H1 (cell line): ENCODE results near the gene ICE1. TPM values are rescaled to one million over a fixed set of nuclear protein-coding genes. Genes with fewer than 3 reads are reported as not detected.

Source experiments
- CBX8 ChIP-seq: fragments of 300-800, 300-1000 bp; sonication (generic); IDR thresholded peaks from 2 replicates; pipeline ENCODE4 v1.7.1; 2016; ENCODE audit warnings: low read depth, low read length, borderline replicate concordance
- CREB1 ChIP-seq: IDR thresholded peaks from 2 replicates; pipeline ENCODE4 v1.6.1; 2012; ENCODE audit warnings: inconsistent platforms
- CTBP2 ChIP-seq: IDR thresholded peaks from 2 replicates; pipeline ENCODE4 v1.7.0; 2011; ENCODE audit warnings: borderline replicate concordance, mild to moderate bottlenecking, moderate library complexity, mixed read lengths, low read length; ENCODE audit not compliant: insufficient read depth, insufficient read length
- JUND ChIP-seq: IDR thresholded peaks from 2 replicates; pipeline ENCODE4 v1.6.1; 2011; ENCODE audit warnings: mild to moderate bottlenecking, improper control_type of control experiment, low read length
- KDM1A ChIP-seq: fragments of 200-600, 300-600 bp; sonication (generic); IDR thresholded peaks from 2 replicates; pipeline ENCODE4 v1.7.1; 2016; ENCODE audit warnings: mild to moderate bottlenecking, low read length, borderline replicate concordance
- RBBP5 ChIP-seq: IDR thresholded peaks from 2 replicates; pipeline ENCODE4 v1.7.1; 2012; ENCODE audit warnings: low read depth, mild to moderate bottlenecking, inconsistent platforms, low read length, moderate library complexity, borderline replicate concordance
- TAF7 ChIP-seq: optimal IDR thresholded peaks from 2 replicates; pipeline ENCODE3; 2011; ENCODE audit warnings: low read depth, mild to moderate bottlenecking, inconsistent platforms, low read length, moderate library complexity, borderline replicate concordance
- TBP ChIP-seq: IDR thresholded peaks from 2 replicates; pipeline ENCODE4 v1.6.1; 2011; ENCODE audit warnings: low read depth, low read length, improper control_type of control experiment
- TCF12 ChIP-seq: IDR thresholded peaks from 2 replicates; pipeline ENCODE4 v1.6.1; 2011; ENCODE audit warnings: low read depth, mild to moderate bottlenecking, low read length
- polyA plus RNA-seq, 7 experiments: library from polyadenylated mRNA; depleted of rRNA in 3 of 7; stranded (reverse) in 5 of 7; unstranded in 2 of 7; fragments of >200 nt in 5 of 7; fragments of 200-250 nt in 2 of 7; gene quantifications; 1 replicate in 5 of 7; 2 replicates in 1 of 7; 4 replicates in 1 of 7; pipeline versions ENCODE4 v1.2.1 to v1.2.3, GENCODE V29; 2011 to 2013; ENCODE audit warnings: missing spikeins in 2 of 7, mixed read lengths in 2 of 7
- total RNA-seq: library from RNA; stranded (reverse); fragmentation: NEBNext Ultra II Directional; extraction: Animal tissue kit (Norgen Biotek cat#: 25700); gene quantifications from 2 replicates; pipeline ENCODE4 v1.2.1, GENCODE V29; 2021
- TF ChIP-seq, protein P1 (sequence below): IDR thresholded peaks from 2 replicates; pipeline ENCODE4 v1.6.1; 2011; ENCODE audit warnings: low read depth, mild to moderate bottlenecking, low read length; ENCODE audit not compliant: insufficient read depth

The ICE1 gene
- total and polyA plus RNA-seq, 2 of the 8 experiments (the other 6 are each of a cell fraction or from before 2014, with no cell fraction given), result 11.8 to 53.9 TPM

DNA sequence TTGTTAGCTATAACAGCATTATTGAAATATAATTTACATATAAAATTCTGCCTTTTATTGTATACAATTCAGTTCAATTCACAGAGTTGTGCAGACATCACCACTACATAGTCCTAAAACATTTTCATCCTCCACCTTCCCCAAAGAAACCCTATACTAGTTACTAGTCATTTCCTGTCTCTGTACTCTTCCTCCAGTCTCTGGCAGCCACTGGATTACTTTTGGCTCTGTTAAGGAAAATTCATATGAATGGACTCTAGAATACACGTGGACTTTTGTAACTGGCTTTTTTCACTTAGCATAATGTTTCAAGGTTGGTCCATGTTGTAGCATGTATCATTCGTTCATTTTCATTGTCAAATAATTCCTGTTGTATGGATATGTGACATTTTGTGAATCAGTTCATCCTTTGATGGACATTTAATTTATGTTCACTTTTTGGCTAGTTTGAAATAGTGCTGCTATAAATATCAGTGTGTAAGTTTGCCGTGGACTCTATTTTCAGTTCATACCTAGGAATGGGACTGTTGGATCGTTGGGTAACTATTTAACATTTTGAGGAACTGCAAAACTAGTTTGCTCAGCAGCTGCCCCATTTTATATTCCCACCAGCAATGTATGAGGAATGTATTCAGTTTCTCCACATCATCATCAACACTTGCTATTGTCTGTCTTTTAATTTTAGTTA, 9.7 kb downstream of the ICE1 start (continued):
- TF ChIP-seq TCF12, result no peak
- TF ChIP-seq, protein P1, sequence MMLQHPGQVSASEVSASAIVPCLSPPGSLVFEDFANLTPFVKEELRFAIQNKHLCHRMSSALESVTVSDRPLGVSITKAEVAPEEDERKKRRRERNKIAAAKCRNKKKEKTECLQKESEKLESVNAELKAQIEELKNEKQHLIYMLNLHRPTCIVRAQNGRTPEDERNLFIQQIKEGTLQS, result no peak
- no peak for TF ChIP-seq CTBP2
- no peak for TF ChIP-seq RBBP5
- no peak for TF ChIP-seq TBP
- no peak for TF ChIP-seq KDM1A
- no peak for TF ChIP-seq CREB1
- no peak for TF ChIP-seq JUND
- no peak for TF ChIP-seq TAF7
- TF ChIP-seq CBX8, result no peak
- TF ChIP-seq, all 59 proteins: peak for 0
